GM12873 (cell line): ENCODE results near the gene MAP1LC3B2.

Source experiments
- TF ChIP-seq, protein P1 (sequence below): IDR thresholded peaks from 2 replicates; pipeline ENCODE4 v1.5.1; 2012; ENCODE audit warnings: low read depth, mild to moderate bottlenecking, moderate library complexity, low read length, control low read depth; ENCODE audit not compliant: insufficient read depth; ENCODE audit errors: missing control alignments

The MAP1LC3B2 gene

DNA sequence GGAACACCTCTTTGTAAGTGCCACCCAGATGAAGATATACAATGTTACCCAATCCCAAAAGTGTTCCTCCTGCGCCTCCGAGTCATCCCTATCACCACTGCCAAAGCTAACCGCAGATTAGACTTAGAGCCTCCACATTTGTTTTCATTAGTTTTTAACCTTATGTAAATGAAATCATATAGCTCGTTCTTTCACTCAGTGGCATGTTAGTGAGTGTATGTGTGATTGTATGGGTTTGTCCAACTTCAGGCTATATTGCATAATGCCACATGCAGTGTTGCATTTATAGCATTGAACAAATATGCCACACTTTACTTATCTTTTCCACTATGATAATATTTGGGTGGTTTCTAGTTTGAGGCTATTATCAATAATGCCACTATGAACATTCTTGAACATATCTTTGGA lies 18.0 kb downstream of the MAP1LC3B2 start:
- TF ChIP-seq, protein P1, sequence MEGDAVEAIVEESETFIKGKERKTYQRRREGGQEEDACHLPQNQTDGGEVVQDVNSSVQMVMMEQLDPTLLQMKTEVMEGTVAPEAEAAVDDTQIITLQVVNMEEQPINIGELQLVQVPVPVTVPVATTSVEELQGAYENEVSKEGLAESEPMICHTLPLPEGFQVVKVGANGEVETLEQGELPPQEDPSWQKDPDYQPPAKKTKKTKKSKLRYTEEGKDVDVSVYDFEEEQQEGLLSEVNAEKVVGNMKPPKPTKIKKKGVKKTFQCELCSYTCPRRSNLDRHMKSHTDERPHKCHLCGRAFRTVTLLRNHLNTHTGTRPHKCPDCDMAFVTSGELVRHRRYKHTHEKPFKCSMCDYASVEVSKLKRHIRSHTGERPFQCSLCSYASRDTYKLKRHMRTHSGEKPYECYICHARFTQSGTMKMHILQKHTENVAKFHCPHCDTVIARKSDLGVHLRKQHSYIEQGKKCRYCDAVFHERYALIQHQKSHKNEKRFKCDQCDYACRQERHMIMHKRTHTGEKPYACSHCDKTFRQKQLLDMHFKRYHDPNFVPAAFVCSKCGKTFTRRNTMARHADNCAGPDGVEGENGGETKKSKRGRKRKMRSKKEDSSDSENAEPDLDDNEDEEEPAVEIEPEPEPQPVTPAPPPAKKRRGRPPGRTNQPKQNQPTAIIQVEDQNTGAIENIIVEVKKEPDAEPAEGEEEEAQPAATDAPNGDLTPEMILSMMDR: no peak

DNA sequence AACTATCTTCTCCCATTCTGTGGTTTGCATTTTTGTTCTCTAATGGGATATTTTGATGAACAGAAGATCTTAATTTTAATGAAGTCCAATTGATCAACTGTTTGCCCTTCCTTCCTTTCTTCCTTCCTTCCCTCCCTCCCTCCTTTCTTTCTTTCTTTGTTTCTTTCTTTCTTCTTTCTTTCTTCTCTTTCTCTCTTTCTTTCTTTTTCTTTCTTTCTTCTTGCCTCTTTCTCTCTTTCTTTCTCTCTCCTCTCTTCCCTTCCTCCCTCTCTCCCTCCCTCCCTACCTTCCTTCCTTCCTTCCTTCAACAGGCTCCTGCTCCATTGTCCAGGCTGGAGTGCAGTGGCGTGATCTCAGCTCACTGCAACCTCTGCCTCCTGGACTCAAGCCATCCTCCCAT lies 18.9 kb downstream of the MAP1LC3B2 start:
- TF ChIP-seq, protein P1: no peak

DNA sequence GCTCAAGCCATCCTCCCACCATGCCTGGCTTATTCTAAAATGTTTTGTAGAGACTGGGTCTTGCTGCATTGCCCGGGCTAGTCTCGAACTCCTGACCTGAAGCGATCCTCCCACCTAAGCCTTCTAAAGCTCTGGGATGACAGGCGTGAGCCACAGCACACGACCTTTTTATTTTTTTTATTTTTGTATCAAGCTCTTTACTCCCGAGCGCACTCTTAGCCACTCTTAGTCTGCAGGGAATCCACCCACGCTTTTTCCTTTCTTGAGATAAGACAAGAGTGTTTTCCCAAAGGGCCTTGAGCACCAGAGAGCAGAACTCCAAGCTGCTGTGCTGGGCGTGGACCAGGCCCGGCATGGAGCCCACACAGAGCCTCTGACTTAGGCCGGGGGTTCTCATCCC lies 23.4 kb downstream of the MAP1LC3B2 start:
- TF ChIP-seq, protein P1: no peak

DNA sequence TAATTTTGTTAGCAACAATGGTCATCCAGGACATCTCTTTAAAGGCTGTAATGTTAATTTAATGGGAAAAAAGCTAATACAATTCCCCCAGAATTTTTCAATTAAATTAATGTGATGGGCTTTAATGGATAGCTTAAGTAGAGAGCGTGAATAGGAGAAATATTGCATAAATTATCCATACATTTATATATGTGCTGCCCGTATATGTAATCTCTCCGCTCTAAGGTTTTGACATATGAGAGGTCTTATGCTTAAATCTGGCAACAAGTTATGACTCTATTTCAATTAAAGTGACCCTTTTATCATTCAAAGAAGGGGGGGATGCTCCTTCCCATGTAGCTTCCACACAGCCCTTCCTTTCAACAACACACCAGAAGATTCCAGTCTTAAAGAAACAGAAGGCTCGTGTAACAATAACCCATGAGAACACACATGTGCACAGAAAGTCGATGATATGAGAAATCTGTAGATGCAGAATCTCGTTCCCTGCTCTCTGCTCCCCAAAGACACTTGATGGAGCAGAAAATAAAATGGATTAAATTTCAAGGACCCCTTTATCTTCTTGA lies 24.0 kb downstream of the MAP1LC3B2 start:
- TF ChIP-seq, protein P1: no peak

DNA sequence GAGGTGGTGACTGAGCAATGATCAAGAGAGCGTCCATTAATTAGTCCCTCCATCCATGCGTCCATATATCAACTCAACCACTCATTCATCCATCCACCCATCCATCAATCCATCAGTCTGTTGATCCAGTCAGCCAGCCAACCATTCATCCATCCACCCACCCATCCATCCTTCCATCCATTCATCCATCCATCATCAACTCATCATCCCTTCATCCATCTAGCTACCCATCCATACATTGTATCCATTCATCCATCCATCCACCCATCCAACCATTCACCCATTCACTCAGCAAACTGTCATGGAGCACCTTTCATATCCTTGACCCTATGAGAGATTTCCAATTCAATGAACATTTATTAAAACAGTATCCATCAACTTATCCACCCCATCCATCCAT lies 28.1 kb downstream of the MAP1LC3B2 start:
- TF ChIP-seq, protein P1: no peak

DNA sequence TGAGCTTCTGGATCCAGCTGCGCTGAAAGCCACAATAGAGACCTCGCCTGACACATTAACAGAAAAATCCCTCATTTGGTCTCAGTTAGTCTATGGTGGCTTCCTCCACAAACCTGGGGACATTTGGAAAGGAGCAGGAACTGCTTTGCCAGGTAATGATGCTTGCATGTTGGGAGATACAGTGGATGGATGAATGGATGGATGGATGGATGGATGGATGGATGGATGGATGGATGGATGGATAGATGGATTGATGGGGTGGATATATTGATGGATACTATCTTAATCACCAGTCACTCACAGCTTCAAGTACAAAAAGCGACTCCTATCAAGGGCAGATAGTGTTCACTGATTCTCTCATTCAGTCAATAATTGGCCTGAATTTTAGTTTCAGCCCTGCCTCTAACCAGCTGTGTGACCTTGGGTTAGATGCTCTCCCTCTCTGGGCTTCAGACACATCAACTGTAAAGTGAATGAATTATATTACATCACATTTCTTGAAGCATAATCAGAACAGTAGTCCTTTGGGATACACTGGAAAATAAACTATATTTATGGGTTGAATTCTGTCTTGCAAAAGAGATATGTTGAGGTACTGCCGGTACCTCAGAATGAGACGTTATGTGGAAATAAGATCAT lies 29.3 kb downstream of the MAP1LC3B2 start:
- TF ChIP-seq, protein P1: no peak

DNA sequence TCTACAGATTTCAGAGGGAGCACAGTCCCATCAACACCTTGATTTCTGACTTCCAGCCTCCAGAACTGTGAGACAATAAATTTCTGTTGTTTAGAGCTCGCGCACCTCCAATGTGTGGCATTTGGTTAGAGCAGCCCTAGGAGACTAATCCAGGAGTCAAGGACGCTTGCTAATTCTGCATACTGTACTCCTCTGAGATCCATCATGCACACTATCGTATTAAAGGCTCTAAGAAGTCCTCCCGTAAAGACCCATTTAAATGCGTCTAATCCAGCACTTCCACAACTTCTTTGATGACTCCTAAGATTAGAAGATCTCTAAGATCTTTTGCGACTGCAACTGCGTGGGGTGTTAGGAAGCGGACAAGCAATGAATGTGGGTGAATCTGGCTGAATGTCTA lies 30.4 kb downstream of the MAP1LC3B2 start:
- TF ChIP-seq, protein P1: no peak
